Neural crest cell (in vitro differentiated cells): ENCODE data around the gene PHPT1. TPM values are rescaled to one million over a fixed set of nuclear protein-coding genes. Genes with fewer than 3 reads are reported as not detected.

Experiments used
- DNase-seq: peaks from one replicate; pipeline ENCODE4 v3.0.0; 2021; ENCODE audit warnings: low read depth, mixed read lengths, low spot score
- H3K27ac Mint-ChIP-seq: one replicate; pipeline ENCODE4 v1.8.0; 2021; ENCODE audit warnings: mild to moderate bottlenecking, mixed read lengths; ENCODE audit not compliant: unreplicated experiment
- H3K27me3 Mint-ChIP-seq: 2 replicates; pipeline ENCODE4 v1.8.0; 2021; ENCODE audit warnings: low read depth, mild to moderate bottlenecking, mixed read lengths
- H3K36me3 Mint-ChIP-seq: 2 replicates; pipeline ENCODE4 v1.8.0; 2021; ENCODE audit warnings: low read depth, mild to moderate bottlenecking, mixed read lengths
- H3K4me1 Mint-ChIP-seq: 2 replicates; pipeline ENCODE4 v1.8.0; 2021; ENCODE audit warnings: mixed read lengths
- H3K4me3 Mint-ChIP-seq: one replicate; pipeline ENCODE4 v1.8.0; 2021; ENCODE audit warnings: mild to moderate bottlenecking, mixed read lengths
- H3K9me3 Mint-ChIP-seq: 2 replicates; pipeline ENCODE4 v1.8.0; 2021; ENCODE audit warnings: mixed read lengths
- CTCF ChIP-seq: fragments of 200-600 bp; sonication (generic); conservative IDR thresholded peaks from 2 replicates; pipeline ENCODE4 v1.5.0; 2021; ENCODE audit warnings: antibody characterized with exemption, mild to moderate bottlenecking
- total RNA-seq: library from RNA; stranded (reverse); gene quantifications from 2 replicates; pipeline ENCODE4 v1.2.1, GENCODE V29; 2021

PHPT1 gene
- total RNA-seq, 1 donor from 2014 or later = 175 TPM

- peaks cover 21% of the 10 kb centered on the region for H3K4me1 Mint-ChIP-seq
- DNase-seq = no peak
- peak overlapping the region; percentile 81 for H3K4me3 Mint-ChIP-seq
- no peak for TF ChIP-seq CTCF
- no peaks in the 10 kb centered on the region for H3K9me3 Mint-ChIP-seq
- peaks cover 31% of the 10 kb centered on the region for H3K27me3 Mint-ChIP-seq
- H3K27ac Mint-ChIP-seq = no peak overlapping the region
- H3K36me3 Mint-ChIP-seq = peaks cover 8% of the 10 kb centered on the region
Measured at GRCh38 chr9:136804509-136805206, 44.6 kb upstream of the PHPT1 start.

DNA sequence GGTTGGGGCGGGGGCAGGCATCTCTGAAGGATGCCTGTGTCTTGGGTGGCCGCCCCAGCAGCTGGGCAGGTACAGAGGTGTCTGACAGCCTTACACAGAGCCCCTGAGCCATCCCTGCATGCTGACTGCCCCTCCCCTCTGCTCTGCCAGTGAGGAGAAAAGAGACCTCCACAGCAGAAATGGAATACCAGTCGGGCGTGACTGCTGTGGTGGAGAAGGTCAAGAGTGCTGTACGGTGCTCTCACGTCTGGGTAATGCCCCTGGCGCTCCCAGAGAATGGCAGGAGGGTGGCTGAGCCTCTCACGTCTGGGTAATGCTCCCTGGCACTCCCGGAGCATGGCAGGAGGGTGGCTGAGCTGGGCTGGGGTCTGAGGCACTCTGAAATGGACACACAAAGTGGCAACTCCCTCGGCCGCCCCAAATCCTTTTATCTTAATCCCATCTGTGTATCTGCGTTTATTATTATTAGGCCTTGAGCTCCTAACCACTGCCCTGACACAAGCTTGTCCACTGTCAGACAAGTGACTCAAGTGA, 43.9 kb upstream of the PHPT1 start:
- Mint-ChIP-seq H3K4me3 (peak overlapping the region; percentile 84), H3K27ac (no peak overlapping the region)

DNA sequence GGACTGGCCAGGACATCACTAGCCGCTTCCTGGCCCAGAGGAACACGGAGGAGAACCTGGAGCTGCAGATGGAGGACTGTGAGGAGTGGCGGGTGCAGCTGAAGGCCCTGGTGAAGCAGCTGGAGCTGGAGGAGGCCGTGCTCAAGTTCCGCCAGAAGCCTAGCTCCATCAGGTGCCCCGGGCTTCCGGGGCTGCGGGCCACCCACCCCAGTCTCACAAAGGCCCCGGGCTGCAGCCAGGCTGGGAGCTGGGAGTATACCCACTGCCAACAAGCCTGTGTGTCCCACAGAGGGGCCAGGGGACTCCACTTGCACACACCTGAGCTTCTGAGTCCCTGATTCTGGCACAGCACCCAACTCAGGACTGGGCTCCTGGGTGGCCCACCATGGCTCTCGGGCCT, 43.1 kb upstream of the PHPT1 start:
- H3K4me3 Mint-ChIP-seq = peak overlapping the region; percentile 90
- H3K36me3 Mint-ChIP-seq = peaks cover 15% of the 10 kb centered on the region
- no peak overlapping the region for H3K27ac Mint-ChIP-seq
- peaks cover 21% of the 10 kb centered on the region for H3K27me3 Mint-ChIP-seq
- no peak for DNase-seq
- TF ChIP-seq CTCF = no peak
- peaks cover 20% of the 10 kb centered on the region for H3K4me1 Mint-ChIP-seq
- H3K9me3 Mint-ChIP-seq = no peaks in the 10 kb centered on the region

More for the DNA sequence above, 43.9 kb upstream of the PHPT1 start:
- no peak for TF ChIP-seq CTCF
- H3K4me1 Mint-ChIP-seq = peaks cover 24% of the 10 kb centered on the region
- peaks cover 29% of the 10 kb centered on the region for H3K27me3 Mint-ChIP-seq
- no peak for DNase-seq
- H3K36me3 Mint-ChIP-seq = peaks cover 13% of the 10 kb centered on the region
- no peaks in the 10 kb centered on the region for H3K9me3 Mint-ChIP-seq

GRCh38 chr9:136806631-136807201, 42.5 kb upstream of the PHPT1 start:
- Mint-ChIP-seq H3K4me1 (peaks cover 21% of the 10 kb centered on the region), H3K27me3 (peaks cover 14% of the 10 kb centered on the region), H3K4me3 (peak overlapping the region; percentile 90), H3K27ac (no peak overlapping the region), H3K36me3 (peaks cover 15% of the 10 kb centered on the region), H3K9me3 (no peaks in the 10 kb centered on the region)
- no peak for DNase-seq
- no peak for TF ChIP-seq CTCF

DNA sequence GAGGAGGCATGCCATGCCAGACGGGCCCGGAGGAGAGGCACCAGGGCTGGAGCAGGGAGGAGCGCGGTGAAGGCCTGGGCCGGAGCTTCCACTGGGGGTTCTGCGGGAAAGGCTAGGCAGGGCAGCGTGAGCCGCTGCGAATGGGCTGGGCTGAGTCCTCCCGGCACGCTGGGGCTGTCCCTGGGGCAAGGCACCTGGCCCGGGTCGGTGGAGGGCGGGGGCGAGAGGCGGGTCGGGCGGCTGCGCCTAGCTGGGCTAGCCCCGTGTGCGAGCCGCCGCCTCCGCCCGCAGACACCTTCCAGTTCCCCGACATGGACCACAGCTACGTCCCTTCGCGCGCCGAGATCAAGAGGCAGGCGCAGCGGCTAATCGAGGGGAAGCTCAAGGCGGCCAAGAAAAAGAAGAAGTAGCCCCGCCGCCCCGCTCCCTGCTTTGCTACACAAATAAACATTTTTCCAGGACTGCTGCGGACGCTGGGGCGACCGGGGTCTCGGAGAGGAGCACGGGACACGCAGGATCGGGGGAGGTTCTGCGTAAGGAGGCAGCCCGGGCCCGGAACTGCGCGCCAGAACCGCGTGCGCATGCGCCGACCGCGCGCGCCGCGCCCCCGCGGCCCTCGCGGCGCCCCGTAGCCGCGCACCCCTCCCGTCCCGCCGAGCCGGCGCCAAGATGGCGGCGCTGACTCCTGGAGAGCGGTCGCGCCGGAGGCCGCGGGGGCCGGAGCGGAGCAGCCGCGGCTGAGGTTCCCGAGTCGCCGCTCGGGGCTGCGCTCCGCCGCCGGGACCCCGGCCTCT, 41.7 kb upstream of the PHPT1 start, which contains the start of gene RABL6:
TSS of gene RABL6 (plus strand) at position 668 of the 794 bp plus-strand sequence. CDS start 249 bp downstream, outside the sequence.
- peaks cover 15% of the 10 kb centered on the region for H3K36me3 Mint-ChIP-seq
- peak; percentile 66 for DNase-seq
- TF ChIP-seq CTCF = no peak
- H3K4me1 Mint-ChIP-seq = peaks cover 21% of the 10 kb centered on the region
- no peaks in the 10 kb centered on the region for H3K9me3 Mint-ChIP-seq
- peak within 1 kb of the TSS; percentile 1 for H3K27ac Mint-ChIP-seq
- H3K27me3 Mint-ChIP-seq = peaks cover 7% of the 10 kb centered on the region
- H3K4me3 Mint-ChIP-seq = peak within 1 kb of the TSS; percentile 90
